HEK293 (cell line): ENCODE results near the gene SAXO2.
"Not testable (repeated sequence)": the region's sequence is repeated elsewhere in the genome, so short reads cannot be mapped to it uniquely, and the experiment has no call there.

ENCODE experiments used
- CTCF ChIA-PET: fragments of 350-600 bp; formaldehyde crosslinking; extraction: SDS; loops from one replicate; lab custom pipeline; 2021; ENCODE audit warnings: antibody characterized with exemption; lab: Yijun Ruan, JAX
- POLR2A ChIA-PET: fragments of 300-600 bp; formaldehyde crosslinking; extraction: SDS; loops from one replicate; lab custom pipeline; 2020; ENCODE audit warnings: antibody characterized with exemption, inconsistent platforms; lab: Yijun Ruan, JAX
- H3K27ac ChIP-seq: fragments of 200-500 bp; sonication (Bioruptor generic); 2 replicates; pipeline ENCODE4 v1.5.1; 2014; ENCODE audit warnings: low read depth, low read length, control low read depth, inconsistent platforms; ENCODE audit errors: extremely low read depth
- H3K36me3 ChIP-seq, 2 experiments: fragments of 200-500 bp in 1 of 2; sonication (Bioruptor generic) in 1 of 2; 1 replicate in 1 of 2; 2 replicates in 1 of 2; pipeline ENCODE4 v1.5.1; 2014 to 2017; ENCODE audit warnings: inconsistent platforms in 2 of 2, low read length in 2 of 2; ENCODE audit not compliant: control insufficient read depth in 2 of 2, insufficient read depth in 1 of 2
- H3K4me1 ChIP-seq: fragments of 200-500 bp; sonication (Bioruptor generic); 2 replicates; pipeline ENCODE4 v1.5.1; 2014; ENCODE audit warnings: mild to moderate bottlenecking, low read length, inconsistent platforms; ENCODE audit not compliant: control insufficient read depth, insufficient read depth
- H3K4me3 ChIP-seq: 2 replicates; pipeline ENCODE4 v1.5.1; 2011; ENCODE audit warnings: low read depth, mild to moderate bottlenecking, control low read depth, low read length, moderate library complexity
- H3K9me3 ChIP-seq: fragments of 200-500 bp; sonication (Bioruptor generic); 2 replicates; pipeline ENCODE4 v1.5.1; 2014; ENCODE audit warnings: low read depth, low read length, inconsistent platforms; ENCODE audit not compliant: control insufficient read depth, insufficient read depth
- PRDM10 ChIP-seq: fragments of 450-650 bp; formaldehyde crosslinking; IDR thresholded peaks from 2 replicates; pipeline ENCODE4 v1.5.1; 2016; ENCODE audit warnings: missing biosample characterization, missing genetic modification characterization

SAXO2 gene

GRCh38 chr15:82329039-82329438 lies 66.4 kb downstream of the SAXO2 start:
- CTCF ChIA-PET: not testable (repeated sequence)

DNA sequence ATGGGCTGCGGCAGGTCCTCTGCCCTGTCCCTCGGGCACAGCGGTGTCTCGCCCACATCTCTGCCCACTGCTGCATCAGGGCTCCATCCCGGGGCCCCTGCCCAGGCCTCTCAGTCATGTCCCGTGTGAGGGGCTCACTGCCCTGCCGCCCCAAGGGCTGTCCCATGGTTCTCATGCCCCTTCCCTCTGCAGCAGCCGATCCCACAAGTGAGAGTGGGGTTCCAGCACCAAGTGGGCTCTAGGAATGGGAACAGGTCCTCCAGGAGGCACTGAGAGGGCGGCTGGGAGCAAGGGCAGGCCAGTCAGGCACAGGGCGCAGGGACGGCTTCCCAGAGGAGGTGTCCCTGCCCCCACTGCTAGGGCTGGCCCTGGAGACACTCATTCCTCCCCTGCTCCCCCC lies 68.3 kb downstream of the SAXO2 start:
- CTCF ChIA-PET, H3K36me3 ChIP-seq, H3K9me3 ChIP-seq, H3K4me3 ChIP-seq, H3K4me1 ChIP-seq, POLR2A ChIA-PET, H3K27ac ChIP-seq: not testable (repeated sequence)

More at GRCh38 chr15:82329039-82329438, 66.4 kb downstream of the SAXO2 start:
- H3K36me3 ChIP-seq, H3K9me3 ChIP-seq, POLR2A ChIA-PET, H3K4me3 ChIP-seq, H3K27ac ChIP-seq, H3K4me1 ChIP-seq: not testable (repeated sequence)

GRCh38 chr15:82331576-82332304 lies 69.1 kb downstream of the SAXO2 start:
- CTCF ChIA-PET: interaction anchor here (0.6 kb wide), 1 partner anchor 35 kb away, joined by 4 read pairs; no protein-coding TSS in a partner anchor
- POLR2A ChIA-PET, H3K27ac ChIP-seq, H3K9me3 ChIP-seq, H3K36me3 ChIP-seq, H3K4me1 ChIP-seq, H3K4me3 ChIP-seq: not testable (repeated sequence)

DNA sequence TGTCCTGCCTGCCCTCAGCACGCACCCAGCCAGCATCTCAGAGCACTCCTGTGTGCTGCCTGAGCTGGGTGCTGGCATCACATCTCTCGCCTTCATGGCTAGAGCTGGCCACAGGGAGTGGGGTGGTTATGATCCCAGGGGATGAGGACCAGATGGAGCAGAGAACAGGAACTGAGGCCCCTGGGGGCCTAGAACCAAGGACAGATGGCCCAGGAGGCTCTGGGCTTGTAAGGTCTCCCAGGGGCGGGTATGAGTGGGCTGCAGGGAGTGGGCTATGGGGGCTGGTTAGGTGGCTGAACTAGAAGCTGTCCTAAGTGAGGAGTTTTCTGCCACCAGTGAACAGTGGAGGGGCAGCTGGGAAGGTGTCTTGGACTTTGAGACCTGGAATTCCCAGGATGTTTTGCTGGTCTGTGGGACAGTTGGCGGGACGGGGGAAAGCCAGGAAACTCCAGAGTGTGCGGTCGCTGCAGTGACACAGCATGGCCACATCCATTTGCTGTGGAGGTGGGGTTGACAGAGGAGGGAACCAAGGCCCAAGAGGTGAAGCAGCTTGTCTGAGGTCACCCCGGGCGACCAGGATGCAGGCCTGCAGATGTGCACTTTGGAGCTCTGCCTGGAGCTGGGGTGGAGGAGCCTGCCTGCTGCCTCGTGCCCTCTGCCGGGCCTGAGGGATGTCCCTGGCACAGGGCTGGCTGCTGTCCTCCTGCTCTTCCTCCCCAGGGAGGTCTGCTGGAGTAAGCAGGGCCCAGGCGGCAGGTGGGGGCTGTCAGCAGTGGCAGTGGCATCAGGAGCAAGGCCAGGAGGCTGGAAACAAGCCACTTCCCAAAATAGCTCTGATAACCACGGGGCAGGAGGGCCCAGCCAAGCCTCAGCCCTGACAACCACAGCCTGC lies 70.3 kb downstream of the SAXO2 start:
- POLR2A ChIA-PET: not testable (repeated sequence)

DNA sequence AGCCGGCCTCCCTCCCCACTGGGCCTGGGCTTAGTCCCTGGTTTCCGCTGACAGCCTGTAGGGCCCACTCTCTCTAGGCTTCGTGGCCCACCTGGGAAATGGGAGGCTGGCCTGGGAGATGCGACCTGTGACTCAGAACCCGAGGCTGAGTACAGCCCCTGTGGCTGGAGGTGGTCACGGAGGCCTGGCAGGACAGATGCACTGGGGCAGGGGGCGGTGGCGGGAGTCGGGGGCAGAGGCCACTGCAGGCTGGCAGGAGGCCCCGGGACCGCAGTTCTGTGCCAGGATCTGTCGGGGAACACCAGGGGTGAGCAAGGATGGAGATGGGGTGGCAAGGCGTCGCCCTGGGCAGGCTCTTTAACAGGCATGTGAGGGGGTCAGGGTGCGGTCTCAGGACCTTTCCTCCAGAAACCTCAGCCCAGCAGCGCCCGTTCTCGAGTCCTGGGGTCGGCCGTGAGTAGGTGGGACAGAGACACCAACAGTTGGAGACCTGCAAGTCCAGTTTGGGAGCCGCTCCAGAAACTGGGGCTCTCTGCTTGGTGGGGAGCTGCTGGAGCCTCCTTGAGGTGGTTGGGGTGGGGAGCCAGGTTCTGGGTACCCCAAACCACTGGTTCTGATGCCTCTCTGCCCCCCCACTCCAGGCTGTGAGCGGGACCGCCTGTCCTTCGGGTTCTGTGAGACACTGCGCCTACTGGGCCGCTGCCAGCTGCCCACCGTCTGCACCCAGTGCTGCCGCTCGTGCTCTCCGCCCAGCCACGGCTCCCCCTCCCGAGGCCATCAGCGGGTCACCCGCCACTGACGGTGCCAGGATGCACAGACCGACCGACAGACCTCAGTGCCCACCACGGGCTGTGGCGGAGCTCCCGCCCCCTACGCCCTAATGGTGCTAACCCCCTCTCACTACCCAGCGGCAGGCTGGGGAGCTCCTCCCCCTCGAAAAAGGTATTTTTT lies 71.3 kb downstream of the SAXO2 start:
- CTCF ChIA-PET, H3K9me3 ChIP-seq, H3K4me3 ChIP-seq, H3K36me3 ChIP-seq, POLR2A ChIA-PET, H3K27ac ChIP-seq, H3K4me1 ChIP-seq: not testable (repeated sequence)

More for the DNA sequence above, 70.3 kb downstream of the SAXO2 start:
- TF ChIP-seq PRDM10 (tag by site-specific recombination): peak; percentile 58
- H3K36me3 ChIP-seq, CTCF ChIA-PET, H3K9me3 ChIP-seq, H3K4me1 ChIP-seq, H3K27ac ChIP-seq, H3K4me3 ChIP-seq: not testable (repeated sequence)
